Immature natural killer cell (primary cell): ENCODE measurements around the gene NSMCE1. TPM values are rescaled to one million over a fixed set of nuclear protein-coding genes. Genes with fewer than 3 reads are reported as not detected.

Experiments used
- DNase-seq, 3 donors: peaks; one replicate each; pipeline ENCODE4 v3.0.0; 2022; ENCODE audit warnings: mixed read lengths in 1 of 3
- H3K27ac Mint-ChIP-seq, 6 donors: one replicate each; pipeline ENCODE4 v1.8.0; 2020; ENCODE audit warnings: mixed read lengths in 6 of 6, mild to moderate bottlenecking in 5 of 6, inconsistent platforms in 4 of 6, moderate library complexity in 3 of 6
- H3K27me3 Mint-ChIP-seq, 3 donors: one replicate each; pipeline ENCODE4 v1.8.0; 2020 to 2021; ENCODE audit warnings: low read depth in 3 of 3, mild to moderate bottlenecking in 3 of 3, mixed read lengths in 3 of 3, moderate library complexity in 3 of 3, inconsistent platforms in 1 of 3
- H3K36me3 Mint-ChIP-seq, 3 donors: one replicate each; pipeline ENCODE4 v1.8.0; 2020; ENCODE audit warnings: mixed read lengths in 3 of 3, inconsistent platforms in 2 of 3, mild to moderate bottlenecking in 2 of 3
- H3K4me1 Mint-ChIP-seq, 2 donors: one replicate each; pipeline ENCODE4 v1.8.0; 2020; ENCODE audit warnings: inconsistent platforms in 2 of 2, mild to moderate bottlenecking in 2 of 2, mixed read lengths in 2 of 2, moderate library complexity in 1 of 2
- H3K4me3 Mint-ChIP-seq, 5 donors: one replicate each; pipeline ENCODE4 v1.8.0; 2020; ENCODE audit warnings: mild to moderate bottlenecking in 5 of 5, mixed read lengths in 5 of 5, inconsistent platforms in 3 of 5, moderate library complexity in 3 of 5
- H3K9me3 Mint-ChIP-seq, 6 donors: one replicate each; pipeline ENCODE4 v1.8.0; 2020; ENCODE audit warnings: mild to moderate bottlenecking in 6 of 6, mixed read lengths in 6 of 6, inconsistent platforms in 4 of 6, moderate library complexity in 3 of 6
- polyA plus RNA-seq, 3 donors: library from polyadenylated mRNA; unstranded; fragments of 300-500 nt; fragmentation: Illumina TruSeq; gene quantifications; one replicate each; pipeline ENCODE4 v1.2.3, GENCODE V29; 2021

NSMCE1 gene
- polyA plus RNA-seq, 3 donors from 2014 or later, result 133 to 162 (median 148) TPM

GRCh38 chr16:27224271-27224737 lies 44.3 kb downstream of the NSMCE1 start:
- peaks cover 0 to 7% (median 4%) of the 10 kb centered on the region in 3 donors for H3K36me3 Mint-ChIP-seq
- peaks cover 18% of the 10 kb centered on the region in 2 donors for H3K4me1 Mint-ChIP-seq
- no peaks in the 10 kb centered on the region for H3K27me3 Mint-ChIP-seq
- no peak overlapping the region for H3K4me3 Mint-ChIP-seq
- H3K9me3 Mint-ChIP-seq, result no peaks in the 10 kb centered on the region
- peak overlapping the region in 3 of 6 donors; percentile 18 to 86 (median 26) for H3K27ac Mint-ChIP-seq
- no peak for DNase-seq

DNA sequence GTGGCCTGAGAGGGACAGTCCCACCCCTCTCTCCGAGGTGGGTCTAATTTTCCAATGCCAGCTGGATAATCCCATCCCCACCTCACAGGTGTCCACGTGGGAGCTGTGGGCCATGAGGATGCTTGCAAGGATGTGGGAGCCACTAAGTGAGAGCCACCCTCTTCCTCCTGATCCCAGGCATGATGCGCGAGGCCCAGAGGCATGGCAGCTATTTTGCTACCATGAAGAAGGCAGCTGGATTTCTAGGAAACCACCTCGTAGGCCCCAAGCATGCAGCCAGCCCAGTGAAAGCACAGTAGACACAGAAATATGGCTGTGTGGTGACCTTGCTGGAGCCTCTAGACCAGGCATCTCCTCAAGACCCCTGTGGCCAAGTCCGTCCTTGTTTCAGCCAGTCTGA lies 44.9 kb downstream of the NSMCE1 start:
- Mint-ChIP-seq H3K27ac (peak overlapping the region in 2 of 6 donors; percentile 18 to 57), H3K36me3 (peaks cover 0 to 7% (median 4%) of the 10 kb centered on the region in 3 donors), H3K9me3 (no peaks in the 10 kb centered on the region), H3K4me3 (no peak overlapping the region), H3K27me3 (no peaks in the 10 kb centered on the region), H3K4me1 (peaks cover 16 to 18% of the 10 kb centered on the region in 2 donors)
- DNase-seq, result no peak

DNA sequence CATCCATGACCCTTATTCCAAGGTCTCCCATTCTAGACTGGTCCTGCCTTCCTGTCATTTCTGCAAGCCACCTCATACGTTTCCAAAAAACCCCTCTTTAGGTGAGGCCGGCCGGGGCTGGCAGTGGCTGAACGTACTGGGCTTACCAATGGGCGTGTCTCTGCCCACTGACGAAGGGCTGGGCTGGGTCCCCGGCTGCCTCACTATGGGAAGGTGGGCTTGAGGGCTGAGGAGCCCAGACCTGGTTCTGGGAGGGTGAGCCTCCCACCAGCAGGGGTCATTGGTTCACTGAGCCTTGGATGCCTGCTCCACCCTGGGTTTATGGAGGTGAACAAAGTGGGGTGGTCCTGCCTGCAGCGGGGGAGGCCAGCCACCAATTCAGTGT lies 45.4 kb downstream of the NSMCE1 start:
- H3K4me1 Mint-ChIP-seq, result peaks cover 16 to 18% of the 10 kb centered on the region in 2 donors
- no peaks in the 10 kb centered on the region for H3K27me3 Mint-ChIP-seq
- H3K27ac Mint-ChIP-seq, result no peak overlapping the region
- H3K9me3 Mint-ChIP-seq, result no peaks in the 10 kb centered on the region
- DNase-seq, result no peak
- peaks cover 0 to 7% (median 4%) of the 10 kb centered on the region in 3 donors for H3K36me3 Mint-ChIP-seq
- no peak overlapping the region for H3K4me3 Mint-ChIP-seq

DNA sequence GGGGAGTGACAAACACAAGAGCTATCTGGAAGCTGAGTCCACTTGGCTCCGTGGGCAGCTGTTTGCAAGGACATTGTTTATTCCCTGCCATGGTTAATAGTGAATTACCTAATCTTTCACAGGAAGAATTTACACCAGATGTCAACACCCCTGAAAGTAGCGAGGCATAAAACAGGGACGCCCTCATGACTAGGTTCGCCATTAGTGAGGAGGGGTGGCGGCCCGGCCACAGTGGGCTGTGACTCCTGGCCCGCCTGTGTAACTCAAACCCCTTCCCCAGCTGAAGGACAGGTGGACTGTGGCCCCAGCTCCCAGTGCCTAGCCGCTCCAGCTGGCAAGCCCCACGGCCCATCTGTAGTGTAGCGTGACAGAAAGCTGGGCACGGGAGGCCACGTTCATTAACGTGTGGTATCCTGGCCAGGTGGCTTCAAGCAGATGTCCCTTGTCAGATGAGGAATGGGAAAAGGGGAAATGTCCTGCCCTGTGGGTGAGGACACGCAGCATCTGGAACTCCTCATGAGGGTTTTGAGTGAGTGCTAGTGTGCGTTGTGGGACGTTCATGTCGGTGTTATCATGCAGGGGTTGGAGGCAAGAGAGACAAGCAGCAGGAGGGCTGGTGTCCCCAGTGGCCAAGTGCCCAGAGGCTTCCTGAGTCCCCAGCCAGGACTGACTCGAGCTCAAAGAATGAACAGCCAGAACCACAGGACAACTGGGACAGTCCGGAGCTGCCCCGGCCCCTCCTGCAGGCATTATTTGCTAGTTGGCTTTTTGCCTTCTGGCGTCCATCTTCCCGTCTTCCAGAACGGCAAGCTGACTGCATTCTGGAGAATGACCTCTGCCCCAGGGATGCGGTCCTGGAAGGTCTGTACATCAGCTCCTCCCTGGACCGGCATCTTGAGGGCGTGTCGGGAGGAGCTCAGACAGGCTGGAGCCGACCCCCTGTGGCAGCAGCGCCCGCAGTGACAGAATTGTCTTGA lies 46.0 kb downstream of the NSMCE1 start:
- Mint-ChIP-seq H3K9me3 (no peaks in the 10 kb centered on the region), H3K27me3 (no peaks in the 10 kb centered on the region), H3K27ac (peak overlapping the region in 3 of 6 donors; percentile 19 to 64 (median 46)), H3K4me1 (peaks cover 16 to 18% of the 10 kb centered on the region in 2 donors), H3K36me3 (peaks cover 0 to 7% (median 4%) of the 10 kb centered on the region in 3 donors), H3K4me3 (no peak overlapping the region)
- DNase-seq, result no peak

GRCh38 chr16:27221576-27222248 lies 46.9 kb downstream of the NSMCE1 start:
- no peak for DNase-seq
- peak overlapping the region in 1 of 6 donors; percentile 21 for H3K27ac Mint-ChIP-seq
- peaks cover 0 to 7% (median 4%) of the 10 kb centered on the region in 3 donors for H3K36me3 Mint-ChIP-seq
- peaks cover 10 to 13% of the 10 kb centered on the region in 2 donors for H3K4me1 Mint-ChIP-seq
- no peak overlapping the region for H3K4me3 Mint-ChIP-seq
- no peaks in the 10 kb centered on the region for H3K9me3 Mint-ChIP-seq
- H3K27me3 Mint-ChIP-seq, result no peaks in the 10 kb centered on the region

DNA sequence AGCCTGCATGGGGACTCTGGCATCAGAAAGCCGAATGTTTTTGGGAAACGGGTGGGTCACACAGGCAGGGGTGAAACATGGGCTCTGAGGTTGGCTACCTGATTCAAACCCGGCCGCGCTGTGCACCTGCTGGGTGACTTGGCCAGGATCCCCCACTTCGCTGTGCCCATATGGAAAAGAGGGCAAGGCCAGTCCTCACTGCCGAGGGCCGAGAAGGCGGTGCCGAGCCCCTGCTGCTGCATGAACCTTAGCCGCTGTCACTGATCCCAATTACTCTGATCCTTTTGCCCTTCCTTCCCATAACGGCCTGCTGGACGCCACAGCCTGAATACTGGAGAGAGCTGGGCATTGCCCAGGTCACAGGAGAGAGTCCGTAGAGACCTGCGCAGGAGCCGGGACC lies 47.6 kb downstream of the NSMCE1 start:
- peak overlapping the region in 1 of 6 donors; percentile 58 for H3K27ac Mint-ChIP-seq
- peaks cover 5 to 6% of the 10 kb centered on the region in 2 donors for H3K4me1 Mint-ChIP-seq
- H3K36me3 Mint-ChIP-seq, result peaks cover 0 to 6% (median under 1%) of the 10 kb centered on the region in 3 donors
- no peaks in the 10 kb centered on the region for H3K27me3 Mint-ChIP-seq
- no peak for DNase-seq
- H3K4me3 Mint-ChIP-seq, result no peak overlapping the region
- H3K9me3 Mint-ChIP-seq, result no peaks in the 10 kb centered on the region

GRCh38 chr16:27220527-27220926 lies 48.0 kb downstream of the NSMCE1 start:
- H3K9me3 Mint-ChIP-seq, result no peaks in the 10 kb centered on the region
- H3K27ac Mint-ChIP-seq, result no peak overlapping the region
- H3K4me3 Mint-ChIP-seq, result no peak overlapping the region
- H3K36me3 Mint-ChIP-seq, result peaks cover 0 to 7% (median 2%) of the 10 kb centered on the region in 3 donors
- no peak for DNase-seq
- H3K4me1 Mint-ChIP-seq, result peaks cover under 1 to 2% of the 10 kb centered on the region in 2 donors
- H3K27me3 Mint-ChIP-seq, result no peaks in the 10 kb centered on the region

GRCh38 chr16:27220120-27220519 lies 48.5 kb downstream of the NSMCE1 start:
- H3K27ac Mint-ChIP-seq, result no peak overlapping the region
- no peaks in the 10 kb centered on the region for H3K9me3 Mint-ChIP-seq
- no peaks in the 10 kb centered on the region for H3K4me1 Mint-ChIP-seq

GRCh38 chr16:27219161-27219560 lies 49.4 kb downstream of the NSMCE1 start:
- Mint-ChIP-seq H3K36me3 (peaks cover 0 to 14% (median 10%) of the 10 kb centered on the region in 3 donors), H3K27me3 (no peaks in the 10 kb centered on the region), H3K27ac (no peak overlapping the region), H3K9me3 (no peaks in the 10 kb centered on the region), H3K4me3 (no peak overlapping the region), H3K4me1 (no peaks in the 10 kb centered on the region)
- DNase-seq, result no peak

More at GRCh38 chr16:27220120-27220519, 48.5 kb downstream of the NSMCE1 start:
- Mint-ChIP-seq H3K27me3 (no peaks in the 10 kb centered on the region), H3K36me3 (peaks cover 0 to 7% (median 4%) of the 10 kb centered on the region in 3 donors), H3K4me3 (no peak overlapping the region)
- DNase-seq, result no peak

DNA sequence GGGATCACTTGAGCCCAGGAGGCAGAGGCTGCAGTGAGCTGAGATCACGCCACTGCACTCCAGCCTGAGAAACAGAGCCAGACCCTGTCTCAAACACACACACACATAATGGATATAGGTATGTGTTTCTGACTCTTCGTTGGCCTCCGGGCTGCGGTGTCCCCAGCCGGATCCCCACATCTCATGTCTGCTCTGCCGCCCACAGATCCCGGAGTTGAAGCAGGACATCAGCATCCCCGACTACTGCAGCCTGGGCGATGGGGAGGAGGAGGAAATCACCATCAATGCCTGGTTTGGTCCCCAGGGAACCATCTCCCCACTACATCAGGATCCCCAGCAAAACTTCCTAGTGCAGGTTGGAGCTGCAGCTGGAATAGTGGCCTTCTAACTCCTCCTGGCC lies 49.8 kb downstream of the NSMCE1 start:
- Mint-ChIP-seq H3K4me3 (no peak overlapping the region), H3K9me3 (no peaks in the 10 kb centered on the region), H3K27ac (no peak overlapping the region), H3K27me3 (no peaks in the 10 kb centered on the region), H3K36me3 (peaks cover 3 to 18% (median 10%) of the 10 kb centered on the region in 3 donors), H3K4me1 (no peaks in the 10 kb centered on the region)
- no peak for DNase-seq

DNA sequence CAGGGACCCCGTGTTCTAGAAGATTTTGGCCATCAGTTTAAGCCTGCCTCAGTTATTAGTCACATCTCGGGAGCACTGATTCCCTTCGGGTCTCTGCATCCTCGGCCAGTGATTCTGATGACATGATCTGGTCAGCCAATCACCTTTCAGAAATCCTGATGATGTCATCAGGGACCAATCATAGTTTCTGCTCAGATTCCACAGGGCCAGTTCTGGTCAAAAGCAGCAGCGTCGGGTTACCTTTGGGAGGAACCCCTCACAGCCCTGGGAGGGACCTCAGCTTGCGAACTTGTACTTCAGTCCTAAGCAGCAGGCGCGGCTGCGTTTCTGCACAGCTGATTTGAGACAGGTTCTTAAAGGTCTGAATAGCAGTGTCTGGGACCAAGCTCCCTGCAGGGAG lies 51.3 kb downstream of the NSMCE1 start:
- Mint-ChIP-seq H3K9me3 (no peaks in the 10 kb centered on the region), H3K27me3 (no peaks in the 10 kb centered on the region), H3K4me1 (no peaks in the 10 kb centered on the region), H3K36me3 (peaks cover 3 to 22% (median 10%) of the 10 kb centered on the region in 3 donors), H3K27ac (no peak overlapping the region), H3K4me3 (no peak overlapping the region)
- DNase-seq, result no peak

- Mint-ChIP-seq H3K4me3 (no peak overlapping the region), H3K36me3 (peaks cover 3 to 26% (median 10%) of the 10 kb centered on the region in 3 donors), H3K27ac (no peak overlapping the region), H3K9me3 (no peaks in the 10 kb centered on the region), H3K27me3 (no peaks in the 10 kb centered on the region), H3K4me1 (peaks cover 0 to under 1% of the 10 kb centered on the region in 2 donors)
- no peak for DNase-seq
These were observed 52.2 kb downstream of the NSMCE1 start for GRCh38 chr16:27216297-27216885.

GRCh38 chr16:27215660-27216059 lies 52.9 kb downstream of the NSMCE1 start:
- Mint-ChIP-seq H3K9me3 (no peaks in the 10 kb centered on the region), H3K4me1 (peaks cover 6 to 8% of the 10 kb centered on the region in 2 donors), H3K27ac (peak overlapping the region in 2 of 6 donors; percentile 30), H3K27me3 (no peaks in the 10 kb centered on the region), H3K36me3 (peaks cover 3 to 26% (median 10%) of the 10 kb centered on the region in 3 donors), H3K4me3 (no peak overlapping the region)
- no peak for DNase-seq
